Measurements from ENCODE around the gene RASA3. TPM values are rescaled to one million over a fixed set of nuclear protein-coding genes. Genes with fewer than 3 reads are reported as not detected.

The RASA3 gene
- total RNA-seq, 2 donors from 2014 or later: 8.6 to 12.5 TPM

- H3K4me1 ChIP-seq (replicated peaks): peaks cover 8% of the 10 kb centered on the region
- DNase-seq (ENCODE audit: low spot score): no peak
- H3K36me3 ChIP-seq: no peaks in the 10 kb centered on the region
- no peak for TF ChIP-seq POLR2AphosphoS5 (IDR thresholded peaks at IDR 0.05)
- TF ChIP-seq, protein P1, sequence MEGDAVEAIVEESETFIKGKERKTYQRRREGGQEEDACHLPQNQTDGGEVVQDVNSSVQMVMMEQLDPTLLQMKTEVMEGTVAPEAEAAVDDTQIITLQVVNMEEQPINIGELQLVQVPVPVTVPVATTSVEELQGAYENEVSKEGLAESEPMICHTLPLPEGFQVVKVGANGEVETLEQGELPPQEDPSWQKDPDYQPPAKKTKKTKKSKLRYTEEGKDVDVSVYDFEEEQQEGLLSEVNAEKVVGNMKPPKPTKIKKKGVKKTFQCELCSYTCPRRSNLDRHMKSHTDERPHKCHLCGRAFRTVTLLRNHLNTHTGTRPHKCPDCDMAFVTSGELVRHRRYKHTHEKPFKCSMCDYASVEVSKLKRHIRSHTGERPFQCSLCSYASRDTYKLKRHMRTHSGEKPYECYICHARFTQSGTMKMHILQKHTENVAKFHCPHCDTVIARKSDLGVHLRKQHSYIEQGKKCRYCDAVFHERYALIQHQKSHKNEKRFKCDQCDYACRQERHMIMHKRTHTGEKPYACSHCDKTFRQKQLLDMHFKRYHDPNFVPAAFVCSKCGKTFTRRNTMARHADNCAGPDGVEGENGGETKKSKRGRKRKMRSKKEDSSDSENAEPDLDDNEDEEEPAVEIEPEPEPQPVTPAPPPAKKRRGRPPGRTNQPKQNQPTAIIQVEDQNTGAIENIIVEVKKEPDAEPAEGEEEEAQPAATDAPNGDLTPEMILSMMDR (IDR thresholded peaks at IDR 0.05): no peak
- no peak for TF ChIP-seq POLR2A (IDR thresholded peaks at IDR 0.05)
- no peaks in the 10 kb centered on the region for H3K9me3 ChIP-seq
- H3K27me3 ChIP-seq (replicated peaks; ENCODE audit: insufficient read depth): no peaks in the 10 kb centered on the region
- WGBS: 95% methylated on average over 25 of the region's 25 CpGs
- intact Hi-C loops (cut with DNase I): no loop called here
- peak overlapping the region; percentile 90 to 92 for H3K27ac ChIP-seq
- no peak overlapping the region for H3K4me3 ChIP-seq
These were observed 163.0 kb downstream of the RASA3 start for GRCh38 chr13:113969311-113969972.

GRCh38 chr13:113968463-113969310 lies 163.7 kb downstream of the RASA3 start:
- H3K4me3 ChIP-seq: no peak overlapping the region
- TF ChIP-seq, protein P1 (IDR thresholded peaks at IDR 0.05): no peak
- TF ChIP-seq POLR2A (IDR thresholded peaks at IDR 0.05) (no peak), POLR2AphosphoS5 (IDR thresholded peaks at IDR 0.05) (no peak)
- H3K36me3 ChIP-seq: no peaks in the 10 kb centered on the region
- H3K4me1 ChIP-seq (replicated peaks): peaks cover 8% of the 10 kb centered on the region
- H3K9me3 ChIP-seq: no peaks in the 10 kb centered on the region
- no peak for DNase-seq (ENCODE audit: low spot score)
- H3K27ac ChIP-seq: no peak overlapping the region
- WGBS: 92% methylated on average over 17 of the region's 17 CpGs
- no peaks in the 10 kb centered on the region for H3K27me3 ChIP-seq (replicated peaks; ENCODE audit: insufficient read depth)
- intact Hi-C loops (cut with DNase I): no loop called here

GRCh38 chr13:113967729-113968462 lies 164.5 kb downstream of the RASA3 start:
- no peak for TF ChIP-seq POLR2A (IDR thresholded peaks at IDR 0.05)
- TF ChIP-seq POLR2AphosphoS5 (IDR thresholded peaks at IDR 0.05): no peak
- TF ChIP-seq, protein P1 (IDR thresholded peaks at IDR 0.05): no peak
- DNase-seq (ENCODE audit: low spot score): no peak
- H3K4me3 ChIP-seq: no peak overlapping the region
- H3K27ac ChIP-seq: no peak overlapping the region
- H3K4me1 ChIP-seq (replicated peaks): peaks cover 8% of the 10 kb centered on the region
- intact Hi-C loops (cut with DNase I): no loop called here
- no peaks in the 10 kb centered on the region for H3K27me3 ChIP-seq (replicated peaks; ENCODE audit: insufficient read depth)
- WGBS: 81% methylated on average over 20 of the region's 20 CpGs
- no peaks in the 10 kb centered on the region for H3K36me3 ChIP-seq
- H3K9me3 ChIP-seq: no peaks in the 10 kb centered on the region

- intact Hi-C loops (cut with DNase I): no loop called here
- Histone ChIP-seq H3K27me3 (replicated peaks; ENCODE audit: insufficient read depth) (no peaks in the 10 kb centered on the region), H3K9me3 (no peaks in the 10 kb centered on the region), H3K4me3 (no peak overlapping the region), H3K36me3 (no peaks in the 10 kb centered on the region), H3K27ac (no peak overlapping the region), H3K4me1 (replicated peaks) (peaks cover 8% of the 10 kb centered on the region)
- TF ChIP-seq, protein P1 (IDR thresholded peaks at IDR 0.05): no peak
- no peak for TF ChIP-seq POLR2A (IDR thresholded peaks at IDR 0.05)
- TF ChIP-seq POLR2AphosphoS5 (IDR thresholded peaks at IDR 0.05): no peak
- DNase-seq (ENCODE audit: low spot score): no peak
- WGBS: 98% methylated on average over 9 of the region's 9 CpGs
These were observed 165.2 kb downstream of the RASA3 start for GRCh38 chr13:113967206-113967720.
